Measurements from ENCODE around the gene IZUMO4. TPM values are rescaled to one million over a fixed set of nuclear protein-coding genes. Genes with fewer than 3 reads are reported as not detected.

The IZUMO4 gene
- total RNA-seq: 1 to 10 TPM; 2.1 to 2.3 TPM
- long read RNA-seq: 0 reads

GRCh38 chr19:2096480-2097202 lies at the start of gene IZUMO4:
TSS of gene IZUMO4 (plus strand) at chr19:2096915. CDS start at chr19:2096946, 31 bp downstream.
- DNase-seq (peak; percentile 98 to 100), ATAC-seq (peak; percentile 82)
- intact Hi-C loops (cut with DNase I, micrococcal nuclease): no loop called here

DNA sequence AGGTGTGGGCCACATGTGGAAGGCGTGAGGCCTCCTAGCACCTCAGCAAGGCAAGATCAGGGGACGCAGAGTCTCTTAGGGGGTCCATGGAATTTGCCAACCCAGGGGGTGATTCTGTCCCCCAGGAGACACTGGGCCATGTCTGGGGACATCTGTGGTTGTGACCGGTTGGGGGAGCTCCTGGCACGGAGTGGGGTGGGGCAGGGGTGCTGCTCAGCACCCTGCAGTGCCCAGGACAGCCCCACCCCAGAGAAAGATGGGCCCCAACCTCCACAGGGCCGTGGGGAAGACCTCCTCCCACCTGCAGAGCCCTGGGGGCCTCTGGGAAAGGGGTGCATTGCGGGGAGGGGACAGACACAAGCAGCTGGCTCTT lies 49.7 kb upstream of the IZUMO4 start:
- no peak for DNase-seq
- intact Hi-C loops (cut with DNase I, micrococcal nuclease): no loop called here
- no peak for ATAC-seq

- intact Hi-C loops (cut with DNase I, micrococcal nuclease): no loop called here
- ATAC-seq: no peak
- DNase-seq: peak in 1 of 2 donors; percentile 56
Observed at GRCh38 chr19:2047449-2048103, 49.1 kb upstream of the IZUMO4 start.

GRCh38 chr19:2048104-2048958 lies 48.4 kb upstream of the IZUMO4 start:
- intact Hi-C loops (cut with DNase I, micrococcal nuclease): no loop called here
- DNase-seq: no peak
- ATAC-seq: no peak

DNA sequence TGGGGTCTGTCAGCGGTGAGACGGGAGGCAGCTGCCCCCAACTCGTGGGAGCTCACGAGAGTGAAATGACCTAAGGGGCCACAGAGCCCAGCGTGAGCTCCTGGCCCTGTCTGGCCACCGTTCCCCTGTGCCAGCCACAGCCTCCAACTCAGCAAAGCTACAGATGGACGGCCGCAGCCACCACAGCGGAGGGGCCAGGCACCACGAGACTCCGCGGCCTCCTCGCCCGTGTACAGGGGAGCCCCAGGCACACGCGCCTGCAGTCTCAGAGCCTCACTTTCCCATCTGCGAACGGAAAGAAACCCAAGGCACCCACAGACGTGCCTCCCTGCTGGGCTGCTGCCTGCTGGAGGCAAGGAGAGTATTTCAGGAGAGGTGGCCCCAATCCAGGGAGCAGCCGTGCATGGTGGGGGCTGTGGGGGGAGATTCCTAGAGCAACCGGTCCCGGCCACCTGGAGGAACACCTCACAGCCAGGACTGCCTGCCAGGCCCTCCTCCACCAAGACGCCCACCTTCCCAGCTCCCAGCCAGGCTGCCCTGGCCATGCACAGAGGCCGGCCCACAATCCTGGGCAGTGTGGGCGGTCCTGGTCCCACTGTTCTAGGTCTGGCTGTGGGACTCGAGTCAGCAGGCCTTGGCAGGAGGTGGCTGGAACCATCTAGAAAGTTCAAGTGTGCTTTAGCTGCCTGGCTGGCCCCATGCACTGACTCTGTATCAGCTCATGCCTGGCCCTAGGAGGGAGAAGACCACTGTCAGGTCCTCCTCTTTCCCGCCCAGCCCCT lies 47.6 kb upstream of the IZUMO4 start:
- no peak for DNase-seq
- intact Hi-C loops (cut with DNase I, micrococcal nuclease): no loop called here

DNA sequence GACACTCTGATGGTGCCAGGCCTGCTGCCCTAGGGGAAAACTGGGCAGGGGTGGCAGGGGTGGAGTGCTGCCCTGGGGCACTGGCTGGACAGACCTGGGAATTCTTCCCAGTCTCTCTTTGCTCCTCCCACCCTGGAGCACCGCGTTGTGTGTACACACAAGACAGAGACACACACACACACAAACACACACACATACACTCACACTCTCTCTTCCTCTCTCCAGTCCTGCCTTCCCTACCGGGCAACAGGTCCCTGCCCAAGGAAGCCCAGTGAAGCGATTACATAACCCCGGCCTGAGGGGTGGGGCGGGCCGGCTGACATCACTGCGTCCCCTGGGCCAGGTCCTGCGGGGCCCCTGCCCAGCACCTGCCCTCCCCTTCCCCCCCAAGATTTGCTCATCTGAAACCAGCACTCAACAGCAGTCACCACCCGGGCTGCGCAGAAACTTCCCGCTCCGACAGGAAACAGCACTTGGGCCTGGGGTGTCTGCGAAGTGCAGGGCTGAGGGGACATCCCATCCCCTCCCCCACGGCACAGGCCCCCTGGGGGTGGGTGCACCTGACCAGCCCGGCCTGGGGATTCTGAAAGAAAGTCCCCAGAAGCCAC lies 46.9 kb upstream of the IZUMO4 start:
- intact Hi-C loops (cut with DNase I, micrococcal nuclease): no loop called here
- ATAC-seq: peak; percentile 64
- peak; percentile 86 to 90 for DNase-seq

More for the DNA sequence above, 47.6 kb upstream of the IZUMO4 start:
- peak; percentile 0 for ATAC-seq

DNA sequence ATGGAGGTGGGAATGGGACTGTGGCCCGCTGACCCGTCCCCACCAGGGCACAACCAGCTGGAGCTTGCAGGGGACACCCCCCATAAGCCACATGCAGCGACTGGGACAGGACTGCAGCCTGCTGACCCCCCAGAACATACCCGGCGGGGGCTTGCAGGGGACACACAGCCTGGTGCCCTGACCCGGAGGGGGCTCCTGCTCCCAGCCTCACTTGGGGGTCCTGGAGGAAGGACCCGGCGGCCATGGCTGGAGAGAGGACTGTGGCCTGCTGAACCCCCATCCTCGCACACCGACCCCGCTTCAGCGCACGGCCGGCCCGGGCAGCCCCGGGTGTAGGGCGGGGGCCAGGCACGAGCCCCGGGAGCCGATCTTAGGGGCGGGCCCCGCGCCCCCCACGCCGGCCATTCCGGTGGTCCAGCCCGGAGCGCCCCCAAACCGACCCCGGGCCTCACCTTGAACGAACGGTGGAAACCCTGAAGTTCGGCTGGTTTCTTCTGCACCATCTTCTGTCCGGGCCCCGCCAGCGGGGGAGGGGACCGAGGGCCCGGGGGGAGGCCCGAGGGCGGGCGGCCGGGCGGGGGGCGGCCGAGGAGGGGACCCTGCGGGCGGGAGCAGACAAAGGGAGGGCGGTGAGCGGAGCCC lies 46.2 kb upstream of the IZUMO4 start:
- peak in 1 of 2 donors; percentile 52 for DNase-seq
- peak; percentile 9 for ATAC-seq
- intact Hi-C loops (cut with DNase I, micrococcal nuclease): no loop called here

DNA sequence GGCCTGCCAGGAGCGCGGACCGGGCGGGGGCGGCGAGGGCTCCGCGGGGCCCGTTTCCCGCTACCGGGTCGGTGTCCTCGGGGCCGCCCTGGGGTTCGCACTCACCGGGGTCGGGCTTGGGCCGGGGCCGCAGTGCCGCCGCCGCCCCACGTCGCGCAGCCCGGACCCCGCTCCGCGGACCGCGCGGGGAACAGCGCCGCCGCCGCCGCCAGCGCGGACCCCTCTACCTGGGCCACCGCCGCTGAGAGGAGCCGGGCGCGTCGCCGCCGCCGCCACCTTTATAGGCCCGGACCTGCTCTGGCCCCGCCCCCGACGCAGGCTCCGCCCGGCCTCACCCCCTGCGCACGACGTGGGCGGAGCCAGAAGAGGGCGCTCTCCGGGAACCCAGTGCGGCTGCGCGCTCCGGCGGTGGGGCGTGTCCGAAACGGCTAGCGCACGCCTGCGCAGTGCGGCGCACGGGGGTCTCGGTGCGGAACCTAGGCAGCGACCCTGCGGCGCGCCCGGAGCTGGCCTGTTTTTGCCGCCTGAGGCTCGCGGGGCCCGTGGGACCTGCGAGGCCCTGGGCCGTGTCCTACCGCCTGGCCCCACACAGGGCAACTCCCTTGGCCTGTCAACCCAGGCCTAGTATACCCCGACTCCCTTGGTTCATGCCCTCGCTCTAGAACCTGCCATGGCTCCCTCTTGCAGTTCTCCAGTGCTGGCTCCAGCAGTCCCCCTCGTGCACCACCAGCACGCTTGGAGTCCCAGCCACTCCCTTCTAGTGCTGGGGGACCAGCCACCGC lies 45.5 kb upstream of the IZUMO4 start, which contains the start of gene MKNK2:
Gene MKNK2 (minus strand): TSS at position 254 of the 782 bp plus-strand sequence. CDS start 393 bp downstream, outside the sequence.
- intact Hi-C loops (cut with DNase I, micrococcal nuclease): no loop called here
- peak; percentile 51 for ATAC-seq
- DNase-seq: peak; percentile 82 to 96

GRCh38 chr19:2051773-2052704 lies 44.7 kb upstream of the IZUMO4 start:
- DNase-seq: peak; percentile 72 to 81
- ATAC-seq: peak; percentile 18
- intact Hi-C loops (cut with DNase I, micrococcal nuclease): no loop called here

DNA sequence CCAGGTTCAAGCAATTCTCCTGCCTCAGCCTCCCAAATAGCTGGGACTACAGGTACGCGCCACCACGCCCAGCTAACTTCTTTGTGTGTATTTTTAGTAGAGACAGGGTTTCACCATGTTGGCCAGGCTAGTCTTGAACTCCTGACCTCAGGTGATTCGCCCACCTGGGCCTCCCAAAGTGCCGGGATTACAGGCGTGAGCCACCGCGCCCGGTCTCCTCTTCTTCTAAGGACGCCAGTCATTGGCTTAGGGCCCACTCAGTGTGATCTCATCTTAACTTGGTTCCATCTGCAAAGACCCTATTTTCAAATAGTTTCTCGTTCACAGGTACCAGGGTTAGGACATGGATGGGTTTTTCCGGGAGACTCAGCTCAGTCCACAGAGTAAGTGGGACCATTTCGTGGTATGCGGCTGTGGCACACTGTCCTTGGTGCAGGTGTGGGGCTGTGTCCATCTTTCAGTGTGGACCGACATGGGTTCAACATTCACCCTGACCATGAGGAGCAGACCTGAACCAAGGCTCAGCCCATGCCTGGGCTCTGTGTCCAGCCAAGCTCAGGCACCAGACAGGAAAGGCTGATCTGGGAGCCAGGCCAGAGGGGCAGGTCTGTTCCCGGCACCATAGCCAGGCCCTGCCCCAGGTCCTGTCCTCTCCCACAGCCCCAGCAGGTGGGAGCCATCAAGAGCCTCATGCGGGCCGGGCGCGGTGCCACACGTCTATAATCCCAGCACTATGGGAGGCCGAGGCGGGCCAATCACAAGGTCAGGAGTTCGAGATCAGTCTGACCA lies 42.9 kb upstream of the IZUMO4 start:
- intact Hi-C loops (cut with DNase I, micrococcal nuclease): no loop called here
- ATAC-seq (no peak), DNase-seq (peak; percentile 62 to 74)

DNA sequence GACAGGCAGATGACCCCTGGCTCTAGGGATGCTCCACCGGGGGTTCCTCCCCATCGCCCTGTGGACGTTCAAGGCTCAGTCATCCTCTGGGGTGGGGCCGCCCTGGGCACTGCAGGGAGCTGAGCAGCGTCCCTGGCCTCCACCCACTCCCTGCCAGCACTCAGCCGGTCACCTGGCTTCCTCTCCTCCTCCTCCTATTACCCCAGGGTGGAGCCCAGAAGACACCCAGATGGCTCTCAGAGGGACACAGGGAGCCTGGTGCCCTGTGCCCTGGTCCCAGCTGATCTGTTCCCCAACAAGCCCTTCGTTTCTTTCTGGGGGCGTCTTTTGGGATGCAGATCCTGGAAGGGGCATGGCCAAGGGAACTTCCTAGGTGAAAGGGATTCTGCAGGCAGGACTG lies 42.0 kb upstream of the IZUMO4 start:
- peak; percentile 81 to 86 for DNase-seq
- peak; percentile 47 for ATAC-seq
- intact Hi-C loops (cut with DNase I, micrococcal nuclease): no loop called here

- intact Hi-C loops (cut with DNase I, micrococcal nuclease): no loop called here
- DNase-seq: peak; percentile 62 to 78
- peak; percentile 16 for ATAC-seq
Observed at GRCh38 chr19:2055931-2056836, 40.5 kb upstream of the IZUMO4 start.

GRCh38 chr19:2056837-2057192 lies 39.9 kb upstream of the IZUMO4 start:
- intact Hi-C loops (cut with DNase I, micrococcal nuclease): no loop called here
- DNase-seq: no peak
- no peak for ATAC-seq
